ENCODE data around the gene CTBP1.

Gene CTBP1

GRCh38 chr4:1229117-1229849 is 19.6 kb downstream of the CTBP1 start:
- Histone ChIP-seq H2AK5ac (ENCODE audit: low read depth, low read length) (no peak overlapping the region), H3K36me3 (replicated peaks in 1 of 2; ENCODE audit: control insufficient read depth in 2 of 2, insufficient read depth in 2 of 2, low read length in 2 of 2) (peaks cover 81 to 91% of the 10 kb centered on the region in 2 donors), H3K27me3 (ENCODE audit: control insufficient read depth in 3 of 3, insufficient read depth in 3 of 3, low read depth in 1 of 3, low read length in 3 of 3) (peaks cover 0 to 2% (median 0%) of the 10 kb centered on the region in 3 experiments), H3K18ac (ENCODE audit: low read length) (peak overlapping the region; percentile 41), H3K9me3 (replicated peaks in 1 of 2; ENCODE audit: control insufficient read depth in 2 of 2, insufficient read depth in 1 of 2, low read depth in 1 of 2, low read length in 2 of 2) (peaks cover 0 to 5% of the 10 kb centered on the region in 2 donors), H3K4me1 (ENCODE audit: control insufficient read depth in 2 of 2, insufficient read depth in 1 of 2, low read depth in 1 of 2, low read length in 2 of 2) (peaks cover 0 to 13% of the 10 kb centered on the region in 2 donors), H2BK12ac (ENCODE audit: low read length) (no peak overlapping the region), H2BK120ac (ENCODE audit: low read depth, low read length) (no peak overlapping the region), H3K79me1 (ENCODE audit: low read depth, low read length) (peaks cover 50% of the 10 kb centered on the region), H3K4me2 (ENCODE audit: insufficient read depth, low read length, poor library complexity, severe bottlenecking) (no peak overlapping the region), H4K8ac (ENCODE audit: low read depth, low read length) (no peak overlapping the region), H2AFZ (ENCODE audit: low read length) (no peak overlapping the region), H2BK15ac (ENCODE audit: low read length) (no peak overlapping the region), H3K23ac (ENCODE audit: low read depth, low read length, poor library complexity) (peak overlapping the region; percentile 90), H3K9ac (ENCODE audit: low read depth, low read length, poor library complexity) (peak overlapping the region; percentile 32), H4K91ac (ENCODE audit: low read depth, low read length, poor library complexity) (no peak overlapping the region), H3K27ac (replicated peaks; ENCODE audit: low read length) (no peak overlapping the region), H2BK5ac (ENCODE audit: low read length) (no peak overlapping the region), H3K4me3 (ENCODE audit: low read length in 2 of 2) (no peak overlapping the region), H3K14ac (ENCODE audit: low read length) (no peak overlapping the region), H3K4ac (ENCODE audit: low read length) (no peak overlapping the region)
- WGBS, 2 donors (ENCODE audit: extremely low coverage in 2 of 2, insufficient read length in 2 of 2, insufficient replicate concordance in 1 of 2): no CpG with 5 or more reads among the region's 27 CpGs
- DNase-seq (ENCODE audit: low spot score): no peak

GRCh38 chr4:1227816-1228215 is 21.1 kb downstream of the CTBP1 start:
- H3K36me3 ChIP-seq (replicated peaks in 1 of 2; ENCODE audit: control insufficient read depth in 2 of 2, insufficient read depth in 2 of 2, low read length in 2 of 2): peaks cover 81 to 97% of the 10 kb centered on the region in 2 donors

GRCh38 chr4:1226598-1226997 is 22.3 kb downstream of the CTBP1 start:
- Histone ChIP-seq H4K8ac (ENCODE audit: low read depth, low read length) (no peak overlapping the region), H3K4me1 (ENCODE audit: control insufficient read depth in 2 of 2, insufficient read depth in 1 of 2, low read depth in 1 of 2, low read length in 2 of 2) (no peaks in the 10 kb centered on the region), H2BK15ac (ENCODE audit: low read length) (no peak overlapping the region), H2BK12ac (ENCODE audit: low read length) (no peak overlapping the region), H3K36me3 (replicated peaks in 1 of 2; ENCODE audit: control insufficient read depth in 2 of 2, insufficient read depth in 2 of 2, low read length in 2 of 2) (peaks cover 77 to 91% of the 10 kb centered on the region in 2 donors), H3K79me1 (ENCODE audit: low read depth, low read length) (peaks cover 44% of the 10 kb centered on the region), H3K23ac (ENCODE audit: low read depth, low read length, poor library complexity) (peak overlapping the region; percentile 80), H3K9me3 (replicated peaks in 1 of 2; ENCODE audit: control insufficient read depth in 2 of 2, insufficient read depth in 1 of 2, low read depth in 1 of 2, low read length in 2 of 2) (peaks cover 0 to 7% of the 10 kb centered on the region in 2 donors), H4K91ac (ENCODE audit: low read depth, low read length, poor library complexity) (no peak overlapping the region), H3K27me3 (ENCODE audit: control insufficient read depth in 3 of 3, insufficient read depth in 3 of 3, low read depth in 1 of 3, low read length in 3 of 3) (no peaks in the 10 kb centered on the region), H3K4me2 (ENCODE audit: insufficient read depth, low read length, poor library complexity, severe bottlenecking) (no peak overlapping the region), H2BK5ac (ENCODE audit: low read length) (no peak overlapping the region), H3K9ac (ENCODE audit: low read depth, low read length, poor library complexity) (no peak overlapping the region), H3K18ac (ENCODE audit: low read length) (no peak overlapping the region), H2AFZ (ENCODE audit: low read length) (no peak overlapping the region), H3K4ac (ENCODE audit: low read length) (no peak overlapping the region), H3K27ac (replicated peaks; ENCODE audit: low read length) (no peak overlapping the region), H3K4me3 (ENCODE audit: low read length in 2 of 2) (no peak overlapping the region), H2AK5ac (ENCODE audit: low read depth, low read length) (no peak overlapping the region), H3K14ac (ENCODE audit: low read length) (no peak overlapping the region), H2BK120ac (ENCODE audit: low read depth, low read length) (no peak overlapping the region)
- no CpG with 5 or more reads among the region's 16 CpGs for WGBS, 2 donors (ENCODE audit: extremely low coverage in 2 of 2, insufficient read length in 2 of 2, insufficient replicate concordance in 1 of 2)
- DNase-seq (ENCODE audit: low spot score): no peak

More at GRCh38 chr4:1227816-1228215, 21.1 kb downstream of the CTBP1 start:
- Histone ChIP-seq H2BK5ac (ENCODE audit: low read length) (no peak overlapping the region), H2AFZ (ENCODE audit: low read length) (no peak overlapping the region), H2BK12ac (ENCODE audit: low read length) (no peak overlapping the region), H2AK5ac (ENCODE audit: low read depth, low read length) (no peak overlapping the region), H4K91ac (ENCODE audit: low read depth, low read length, poor library complexity) (no peak overlapping the region), H3K4me1 (ENCODE audit: control insufficient read depth in 2 of 2, insufficient read depth in 1 of 2, low read depth in 1 of 2, low read length in 2 of 2) (peaks cover 0 to 3% of the 10 kb centered on the region in 2 donors), H2BK15ac (ENCODE audit: low read length) (no peak overlapping the region), H3K4ac (ENCODE audit: low read length) (no peak overlapping the region), H3K23ac (ENCODE audit: low read depth, low read length, poor library complexity) (no peak overlapping the region), H3K4me3 (ENCODE audit: low read length in 2 of 2) (peak overlapping the region in 1 of 2 donors; percentile 21), H3K14ac (ENCODE audit: low read length) (no peak overlapping the region), H3K9ac (ENCODE audit: low read depth, low read length, poor library complexity) (no peak overlapping the region), H3K18ac (ENCODE audit: low read length) (no peak overlapping the region), H3K9me3 (replicated peaks in 1 of 2; ENCODE audit: control insufficient read depth in 2 of 2, insufficient read depth in 1 of 2, low read depth in 1 of 2, low read length in 2 of 2) (peaks cover 0 to 7% of the 10 kb centered on the region in 2 donors), H3K27ac (replicated peaks; ENCODE audit: low read length) (no peak overlapping the region), H4K8ac (ENCODE audit: low read depth, low read length) (no peak overlapping the region), H3K79me1 (ENCODE audit: low read depth, low read length) (peaks cover 48% of the 10 kb centered on the region), H3K4me2 (ENCODE audit: insufficient read depth, low read length, poor library complexity, severe bottlenecking) (no peak overlapping the region), H3K27me3 (ENCODE audit: control insufficient read depth in 3 of 3, insufficient read depth in 3 of 3, low read depth in 1 of 3, low read length in 3 of 3) (no peaks in the 10 kb centered on the region), H2BK120ac (ENCODE audit: low read depth, low read length) (no peak overlapping the region)
- DNase-seq (ENCODE audit: low spot score): no peak
- WGBS, 2 donors (ENCODE audit: extremely low coverage in 2 of 2, insufficient read length in 2 of 2, insufficient replicate concordance in 1 of 2): no CpG with 5 or more reads among the region's 16 CpGs

- H3K18ac ChIP-seq (ENCODE audit: low read length): no peak overlapping the region
- no peak overlapping the region for H2BK12ac ChIP-seq (ENCODE audit: low read length)
- H4K8ac ChIP-seq (ENCODE audit: low read depth, low read length): no peak overlapping the region
- no peak overlapping the region for H2AFZ ChIP-seq (ENCODE audit: low read length)
- H3K23ac ChIP-seq (ENCODE audit: low read depth, low read length, poor library complexity): no peak overlapping the region
- H2BK15ac ChIP-seq (ENCODE audit: low read length): no peak overlapping the region
- peak overlapping the region; percentile 56 for H3K9ac ChIP-seq (ENCODE audit: low read depth, low read length, poor library complexity)
- peaks cover 0 to 5% of the 10 kb centered on the region in 2 donors for H3K9me3 ChIP-seq (replicated peaks in 1 of 2; ENCODE audit: control insufficient read depth in 2 of 2, insufficient read depth in 1 of 2, low read depth in 1 of 2, low read length in 2 of 2)
- no CpG with 5 or more reads among the region's 15 CpGs for WGBS, 2 donors (ENCODE audit: extremely low coverage in 2 of 2, insufficient read length in 2 of 2, insufficient replicate concordance in 1 of 2)
- peak overlapping the region; percentile 40 for H2BK120ac ChIP-seq (ENCODE audit: low read depth, low read length)
- H4K91ac ChIP-seq (ENCODE audit: low read depth, low read length, poor library complexity): no peak overlapping the region
- peaks cover 73 to 91% of the 10 kb centered on the region in 2 donors for H3K36me3 ChIP-seq (replicated peaks in 1 of 2; ENCODE audit: control insufficient read depth in 2 of 2, insufficient read depth in 2 of 2, low read length in 2 of 2)
- peaks cover 41% of the 10 kb centered on the region for H3K79me1 ChIP-seq (ENCODE audit: low read depth, low read length)
- H3K27ac ChIP-seq (replicated peaks; ENCODE audit: low read length): no peak overlapping the region
- H3K4me1 ChIP-seq (ENCODE audit: control insufficient read depth in 2 of 2, insufficient read depth in 1 of 2, low read depth in 1 of 2, low read length in 2 of 2): no peaks in the 10 kb centered on the region
- DNase-seq (ENCODE audit: low spot score): no peak
- H3K4me3 ChIP-seq (ENCODE audit: low read length in 2 of 2): no peak overlapping the region
- no peak overlapping the region for H3K4ac ChIP-seq (ENCODE audit: low read length)
- H3K4me2 ChIP-seq (ENCODE audit: insufficient read depth, low read length, poor library complexity, severe bottlenecking): no peak overlapping the region
- no peak overlapping the region for H2BK5ac ChIP-seq (ENCODE audit: low read length)
- H3K27me3 ChIP-seq (ENCODE audit: control insufficient read depth in 3 of 3, insufficient read depth in 3 of 3, low read depth in 1 of 3, low read length in 3 of 3): no peaks in the 10 kb centered on the region
- H3K14ac ChIP-seq (ENCODE audit: low read length): no peak overlapping the region
- no peak overlapping the region for H2AK5ac ChIP-seq (ENCODE audit: low read depth, low read length)
Observed at GRCh38 chr4:1226144-1226481, 22.8 kb downstream of the CTBP1 start.

Data from neuronal stem cell (in vitro differentiated cells).